Right atrium auricular region (tissue), 2 donors: ENCODE measurements around the gene PRKCE. TPM values are rescaled to one million over a fixed set of nuclear protein-coding genes. Genes with fewer than 3 reads are reported as not detected.
A peak's percentile ranks its signal among the peaks of the same experiment; 100 is the strongest.

Experiments used
- DNase-seq: peaks from one replicate; pipeline ENCODE4 v3.0.0-alpha.2; 2019; ENCODE audit warnings: low spot score
- H3K27ac ChIP-seq, 2 donors: fragments of 200-600 bp; sonication (generic); 1 replicate in 1 of 2; 2 replicates in 1 of 2; pipeline ENCODE4 v1.5.1; 2016 to 2019
- H3K27me3 ChIP-seq, 2 donors: fragments of 200-600 bp; sonication (generic); one replicate each; pipeline versions ENCODE4 v1.5.1 to v1.6.0; 2017 to 2019
- H3K36me3 ChIP-seq: fragments of 200-600 bp; sonication (generic); one replicate; pipeline ENCODE4 v1.5.1; 2016
- H3K4me1 ChIP-seq, 2 donors: fragments of 200-600 bp; sonication (generic); one replicate each; pipeline versions ENCODE4 v1.5.1 to v1.6.0; 2017 to 2019
- H3K4me3 ChIP-seq, 2 donors: fragments of 200-600 bp; sonication (generic); 1 replicate in 1 of 2; 2 replicates in 1 of 2; pipeline ENCODE4 v1.5.1; 2017 to 2019; ENCODE audit warnings: mild to moderate bottlenecking in 1 of 2, moderate library complexity in 1 of 2
- H3K9me3 ChIP-seq, 2 donors: fragments of 200-600 bp; sonication (generic); one replicate each; pipeline ENCODE4 v1.5.1; 2019
- total RNA-seq, 2 donors: library from RNA; depleted of rRNA; stranded (reverse); fragments of >200 nt; gene quantifications; one replicate each; pipeline ENCODE4 v1.1.0, GENCODE V29; 2016
- TF ChIP-seq, protein P1 (sequence below), 2 donors: fragments of 200-600 bp; sonication (generic); IDR thresholded peaks; one replicate each; pipeline ENCODE4 v1.5.1; 2019; ENCODE audit warnings: antibody characterized with exemption in 2 of 2

The PRKCE gene
- total RNA-seq, 2 donors from 2014 or later = 7.2 to 11.8 TPM

- H3K27me3 ChIP-seq = no peaks in the 10 kb centered on the region
- H3K4me1 ChIP-seq = peaks cover 0 to 47% of the 10 kb centered on the region in 2 donors
- H3K36me3 ChIP-seq = no peaks in the 10 kb centered on the region
- H3K4me3 ChIP-seq = peak overlapping the region in 1 of 2 donors; percentile 0
- DNase-seq = no peak
- TF ChIP-seq, protein P1, sequence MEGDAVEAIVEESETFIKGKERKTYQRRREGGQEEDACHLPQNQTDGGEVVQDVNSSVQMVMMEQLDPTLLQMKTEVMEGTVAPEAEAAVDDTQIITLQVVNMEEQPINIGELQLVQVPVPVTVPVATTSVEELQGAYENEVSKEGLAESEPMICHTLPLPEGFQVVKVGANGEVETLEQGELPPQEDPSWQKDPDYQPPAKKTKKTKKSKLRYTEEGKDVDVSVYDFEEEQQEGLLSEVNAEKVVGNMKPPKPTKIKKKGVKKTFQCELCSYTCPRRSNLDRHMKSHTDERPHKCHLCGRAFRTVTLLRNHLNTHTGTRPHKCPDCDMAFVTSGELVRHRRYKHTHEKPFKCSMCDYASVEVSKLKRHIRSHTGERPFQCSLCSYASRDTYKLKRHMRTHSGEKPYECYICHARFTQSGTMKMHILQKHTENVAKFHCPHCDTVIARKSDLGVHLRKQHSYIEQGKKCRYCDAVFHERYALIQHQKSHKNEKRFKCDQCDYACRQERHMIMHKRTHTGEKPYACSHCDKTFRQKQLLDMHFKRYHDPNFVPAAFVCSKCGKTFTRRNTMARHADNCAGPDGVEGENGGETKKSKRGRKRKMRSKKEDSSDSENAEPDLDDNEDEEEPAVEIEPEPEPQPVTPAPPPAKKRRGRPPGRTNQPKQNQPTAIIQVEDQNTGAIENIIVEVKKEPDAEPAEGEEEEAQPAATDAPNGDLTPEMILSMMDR (IDR thresholded peaks at IDR 0.05) = no peak
- no peaks in the 10 kb centered on the region for H3K9me3 ChIP-seq
- peak overlapping the region in 1 of 2 donors; percentile 19 for H3K27ac ChIP-seq
These were observed 189.0 kb downstream of the PRKCE start for GRCh38 chr2:45840481-45840880.

DNA sequence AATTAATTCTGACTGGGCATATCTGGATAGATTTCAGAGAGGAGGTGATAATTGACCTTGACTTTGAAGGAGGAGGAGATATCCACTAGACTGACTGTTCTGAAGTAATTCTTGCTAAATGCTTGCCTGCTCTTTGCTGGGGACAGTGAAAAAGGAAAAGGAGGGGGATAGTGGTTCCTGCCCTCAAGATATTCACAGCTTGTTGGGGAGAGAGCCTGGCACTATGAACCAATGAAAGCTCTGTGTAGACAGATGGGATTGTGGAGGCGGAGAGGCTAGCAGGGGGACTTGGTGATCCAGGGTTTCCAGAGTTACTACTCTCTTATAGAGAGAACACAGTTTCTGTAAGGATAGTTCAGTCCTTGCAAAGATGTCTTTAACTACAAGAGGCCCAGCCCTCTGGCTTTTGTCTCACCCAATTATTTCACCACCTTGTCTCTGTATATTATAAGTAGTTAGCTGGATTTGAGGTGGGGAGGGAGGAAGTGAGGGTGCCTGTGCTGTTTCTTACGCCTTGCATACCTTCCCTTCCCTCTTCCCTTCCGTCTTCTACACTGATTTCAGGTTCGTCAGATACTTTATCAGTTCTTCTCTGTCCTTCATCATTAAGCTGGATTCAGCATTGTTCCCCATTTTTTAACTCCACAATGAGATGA, 190.4 kb downstream of the PRKCE start:
- TF ChIP-seq, protein P1 (IDR thresholded peaks at IDR 0.05) = no peak
- H3K27ac ChIP-seq = no peak overlapping the region
- DNase-seq = no peak
- no peaks in the 10 kb centered on the region for H3K9me3 ChIP-seq
- no peak overlapping the region for H3K4me3 ChIP-seq
- peaks cover 0 to 48% of the 10 kb centered on the region in 2 donors for H3K4me1 ChIP-seq
- H3K27me3 ChIP-seq = no peaks in the 10 kb centered on the region
- no peaks in the 10 kb centered on the region for H3K36me3 ChIP-seq

- H3K27ac ChIP-seq = no peak overlapping the region
- peaks cover 0 to 48% of the 10 kb centered on the region in 2 donors for H3K4me1 ChIP-seq
- no peaks in the 10 kb centered on the region for H3K27me3 ChIP-seq
- H3K36me3 ChIP-seq = no peaks in the 10 kb centered on the region
- TF ChIP-seq, protein P1 (IDR thresholded peaks at IDR 0.05) = no peak
- DNase-seq = no peak
- no peak overlapping the region for H3K4me3 ChIP-seq
- H3K9me3 ChIP-seq = no peaks in the 10 kb centered on the region
These were observed 191.7 kb downstream of the PRKCE start for GRCh38 chr2:45843136-45843535.

GRCh38 chr2:45844796-45845457, 193.5 kb downstream of the PRKCE start:
- no peaks in the 10 kb centered on the region for H3K27me3 ChIP-seq
- TF ChIP-seq, protein P1 (IDR thresholded peaks at IDR 0.05) = no peak
- no peak overlapping the region for H3K4me3 ChIP-seq
- H3K4me1 ChIP-seq = peaks cover 0 to 39% of the 10 kb centered on the region in 2 donors
- H3K36me3 ChIP-seq = no peaks in the 10 kb centered on the region
- DNase-seq = no peak
- no peaks in the 10 kb centered on the region for H3K9me3 ChIP-seq
- H3K27ac ChIP-seq = no peak overlapping the region

GRCh38 chr2:45845566-45845965, 194.1 kb downstream of the PRKCE start:
- no peak for DNase-seq
- Histone ChIP-seq H3K4me1 (peaks cover 0 to 32% of the 10 kb centered on the region in 2 donors), H3K36me3 (no peaks in the 10 kb centered on the region), H3K27me3 (no peaks in the 10 kb centered on the region), H3K27ac (no peak overlapping the region), H3K4me3 (no peak overlapping the region), H3K9me3 (no peaks in the 10 kb centered on the region)
- TF ChIP-seq, protein P1 (IDR thresholded peaks at IDR 0.05) = no peak
